Osteocyte (in vitro differentiated cells): ENCODE data around the gene JAG1. TPM values are rescaled to one million over a fixed set of nuclear protein-coding genes. Genes with fewer than 3 reads are reported as not detected.
"Not testable (repeated sequence)": the region's sequence is repeated elsewhere in the genome, so short reads cannot be mapped to it uniquely, and the experiment has no call there.

Experiments
- DNase-seq: peaks from one replicate; pipeline ENCODE4 v3.0.0; 2021; ENCODE audit warnings: mixed read lengths; ENCODE audit not compliant: unreplicated experiment; ENCODE audit errors: extremely low spot score
- H3K27ac Mint-ChIP-seq: one replicate; pipeline ENCODE4 v1.8.0; 2021; ENCODE audit warnings: mild to moderate bottlenecking, mixed read lengths; ENCODE audit not compliant: unreplicated experiment
- H3K27me3 Mint-ChIP-seq: one replicate; pipeline ENCODE4 v1.8.0; 2021; ENCODE audit warnings: mixed read lengths; ENCODE audit not compliant: unreplicated experiment
- H3K36me3 Mint-ChIP-seq: one replicate; pipeline ENCODE4 v1.8.0; 2021; ENCODE audit warnings: mixed read lengths; ENCODE audit not compliant: unreplicated experiment
- H3K4me1 Mint-ChIP-seq: one replicate; pipeline ENCODE4 v1.8.0; 2021; ENCODE audit warnings: mixed read lengths; ENCODE audit not compliant: unreplicated experiment
- H3K4me3 Mint-ChIP-seq: one replicate; pipeline ENCODE4 v1.8.0; 2021; ENCODE audit warnings: mild to moderate bottlenecking, moderate library complexity, mixed read lengths; ENCODE audit not compliant: unreplicated experiment
- H3K9me3 Mint-ChIP-seq: one replicate; pipeline ENCODE4 v1.8.0; 2021; ENCODE audit warnings: mixed read lengths; ENCODE audit not compliant: unreplicated experiment
- microRNA-seq: library from miRNA; unstranded; fragments of <30 nt; microRNA quantifications from one replicate; pipeline ENCODE4 v1.1.0, GENCODE V29; 2020; ENCODE audit not compliant: unreplicated experiment
- total RNA-seq: library from RNA; stranded (reverse); gene quantifications from 2 replicates; pipeline ENCODE4 v1.2.1, GENCODE V29; 2021
- TF ChIP-seq, protein P1 (sequence below): fragments of 200-600 bp; sonication (generic); IDR thresholded peaks from 2 replicates; pipeline ENCODE4 v1.5.0; 2021; ENCODE audit warnings: antibody characterized with exemption, mild to moderate bottlenecking, moderate library complexity

Gene JAG1
- total RNA-seq, 1 donor from 2014 or later: 254 TPM

DNA sequence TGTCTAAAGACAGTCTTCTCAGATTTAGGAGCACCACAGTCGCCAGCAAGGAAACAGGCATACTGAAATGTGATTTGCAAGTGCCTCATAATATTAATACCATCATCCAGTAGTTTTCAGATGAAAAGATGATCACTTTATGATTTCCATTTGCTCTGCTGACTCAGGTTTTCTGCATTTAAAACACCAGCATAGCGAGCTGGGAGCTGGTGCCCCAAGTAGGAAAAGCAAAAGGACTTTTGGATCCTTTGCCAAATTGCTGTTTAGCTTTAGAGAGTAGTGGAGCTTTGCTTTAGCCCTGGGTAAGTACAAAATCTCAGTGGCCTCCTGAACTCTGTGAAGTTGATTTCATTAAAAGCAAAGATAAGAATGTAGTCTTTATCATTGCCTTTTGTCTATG is 78.5 kb downstream of the JAG1 start:
- TF ChIP-seq, protein P1, sequence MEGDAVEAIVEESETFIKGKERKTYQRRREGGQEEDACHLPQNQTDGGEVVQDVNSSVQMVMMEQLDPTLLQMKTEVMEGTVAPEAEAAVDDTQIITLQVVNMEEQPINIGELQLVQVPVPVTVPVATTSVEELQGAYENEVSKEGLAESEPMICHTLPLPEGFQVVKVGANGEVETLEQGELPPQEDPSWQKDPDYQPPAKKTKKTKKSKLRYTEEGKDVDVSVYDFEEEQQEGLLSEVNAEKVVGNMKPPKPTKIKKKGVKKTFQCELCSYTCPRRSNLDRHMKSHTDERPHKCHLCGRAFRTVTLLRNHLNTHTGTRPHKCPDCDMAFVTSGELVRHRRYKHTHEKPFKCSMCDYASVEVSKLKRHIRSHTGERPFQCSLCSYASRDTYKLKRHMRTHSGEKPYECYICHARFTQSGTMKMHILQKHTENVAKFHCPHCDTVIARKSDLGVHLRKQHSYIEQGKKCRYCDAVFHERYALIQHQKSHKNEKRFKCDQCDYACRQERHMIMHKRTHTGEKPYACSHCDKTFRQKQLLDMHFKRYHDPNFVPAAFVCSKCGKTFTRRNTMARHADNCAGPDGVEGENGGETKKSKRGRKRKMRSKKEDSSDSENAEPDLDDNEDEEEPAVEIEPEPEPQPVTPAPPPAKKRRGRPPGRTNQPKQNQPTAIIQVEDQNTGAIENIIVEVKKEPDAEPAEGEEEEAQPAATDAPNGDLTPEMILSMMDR: no peak
- Mint-ChIP-seq H3K27ac (peak overlapping the region; percentile 96), H3K36me3 (no peaks in the 10 kb centered on the region), H3K4me1 (peaks cover 83% of the 10 kb centered on the region), H3K4me3 (no peak overlapping the region), H3K9me3 (no peaks in the 10 kb centered on the region), H3K27me3 (no peaks in the 10 kb centered on the region)
- DNase-seq: no peak

DNA sequence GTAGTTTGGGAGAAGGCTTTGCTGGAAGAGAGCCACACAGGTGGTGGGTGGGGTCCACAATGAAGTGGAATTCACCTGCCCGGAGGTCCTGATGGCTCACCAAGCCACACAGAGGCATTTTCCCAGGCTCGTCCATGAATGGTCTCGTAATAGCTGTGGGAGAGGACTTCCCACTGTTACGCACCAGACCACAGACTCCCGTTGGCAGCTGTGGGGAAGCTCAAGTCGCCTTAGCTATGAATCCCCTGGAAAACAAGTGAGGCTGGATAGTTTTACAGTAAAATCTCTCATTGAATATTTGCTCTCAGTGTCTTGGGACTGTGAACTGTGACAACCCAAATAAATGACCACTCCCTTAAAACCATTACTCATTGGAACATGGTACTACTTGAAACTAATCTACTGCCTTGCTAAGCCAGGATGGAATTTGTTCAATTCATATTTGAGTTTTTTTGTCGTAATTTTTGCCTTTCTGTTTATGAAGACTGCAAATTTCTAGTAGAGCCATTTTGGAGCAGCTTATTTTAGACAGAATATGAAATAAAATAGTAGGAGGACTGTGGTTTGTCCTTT is 79.4 kb downstream of the JAG1 start:
- no peaks in the 10 kb centered on the region for H3K27me3 Mint-ChIP-seq
- H3K4me3 Mint-ChIP-seq: no peak overlapping the region
- TF ChIP-seq, protein P1: no peak
- DNase-seq: no peak
- no peaks in the 10 kb centered on the region for H3K36me3 Mint-ChIP-seq
- peaks cover 89% of the 10 kb centered on the region for H3K4me1 Mint-ChIP-seq
- H3K27ac Mint-ChIP-seq: peak overlapping the region; percentile 96
- no peaks in the 10 kb centered on the region for H3K9me3 Mint-ChIP-seq

DNA sequence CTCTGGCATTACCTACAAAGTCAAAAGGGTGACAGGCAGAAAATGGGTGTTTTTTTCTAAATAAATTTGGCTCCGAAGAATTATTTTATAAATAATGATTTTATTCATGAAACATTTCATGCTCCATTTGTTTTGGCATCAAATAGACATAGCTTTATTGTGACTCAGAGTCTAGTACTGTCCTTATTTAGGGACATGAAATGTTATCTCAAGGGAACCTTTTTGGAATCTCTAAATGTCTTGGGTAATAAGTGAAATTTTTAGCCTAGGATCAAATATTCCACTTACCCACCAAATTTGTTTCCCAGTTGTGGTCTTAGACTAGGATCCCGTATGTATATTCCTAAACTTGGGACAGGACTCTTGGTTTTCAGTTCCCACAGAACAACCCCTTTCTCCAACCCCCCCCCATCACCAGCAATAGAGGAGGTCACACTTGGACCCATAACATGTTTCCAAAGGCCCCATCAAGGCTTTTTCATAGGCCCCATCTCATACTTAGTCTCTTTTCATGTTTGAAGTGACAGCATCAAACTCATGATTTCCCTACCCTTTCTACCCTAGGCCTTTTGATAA is 81.8 kb downstream of the JAG1 start:
- Mint-ChIP-seq H3K27ac (peak overlapping the region; percentile 96), H3K36me3 (peaks cover 4% of the 10 kb centered on the region), H3K9me3 (no peaks in the 10 kb centered on the region), H3K4me3 (no peak overlapping the region), H3K27me3 (no peaks in the 10 kb centered on the region), H3K4me1 (peaks cover 77% of the 10 kb centered on the region)
- TF ChIP-seq, protein P1: no peak
- no peak for DNase-seq

DNA sequence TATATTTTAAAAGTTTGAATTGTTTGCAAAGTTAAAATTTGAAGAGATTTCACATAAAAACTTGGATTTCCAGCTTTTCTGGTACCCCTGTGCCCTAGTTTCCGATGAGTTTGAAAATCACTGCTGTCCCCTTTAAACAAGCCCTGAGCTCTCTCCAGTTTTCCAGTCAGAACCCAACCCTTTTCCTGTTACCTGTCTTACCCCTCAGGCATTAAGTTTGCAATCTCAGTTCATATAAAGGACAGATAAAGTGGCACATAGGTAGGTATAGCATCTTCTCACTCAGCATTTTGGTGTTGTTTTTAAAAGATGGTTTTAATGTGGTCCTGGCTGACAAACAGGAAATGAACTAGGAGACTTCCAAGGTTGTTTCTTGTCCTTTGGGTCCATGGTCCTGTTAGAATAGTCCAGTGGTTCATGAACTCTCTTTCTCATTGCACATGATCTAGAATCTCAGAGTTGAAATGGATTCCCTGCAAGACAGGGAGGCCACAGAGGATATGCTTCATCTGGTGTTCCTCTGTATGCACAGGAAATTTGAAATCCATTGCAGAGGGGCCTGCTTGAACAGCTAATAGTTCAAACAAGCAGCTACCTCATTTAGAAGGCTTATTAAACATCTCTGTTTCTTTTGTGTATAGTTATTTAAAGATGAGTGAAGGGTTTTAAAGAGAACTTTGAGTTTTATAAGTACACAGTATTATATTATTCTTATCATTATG is 82.7 kb downstream of the JAG1 start:
- Mint-ChIP-seq H3K36me3 (peaks cover 4% of the 10 kb centered on the region), H3K9me3 (peaks cover 3% of the 10 kb centered on the region), H3K4me1 (peaks cover 68% of the 10 kb centered on the region), H3K27ac (peak overlapping the region; percentile 96), H3K27me3 (no peaks in the 10 kb centered on the region), H3K4me3 (no peak overlapping the region)
- TF ChIP-seq, protein P1: no peak
- no peak for DNase-seq

DNA sequence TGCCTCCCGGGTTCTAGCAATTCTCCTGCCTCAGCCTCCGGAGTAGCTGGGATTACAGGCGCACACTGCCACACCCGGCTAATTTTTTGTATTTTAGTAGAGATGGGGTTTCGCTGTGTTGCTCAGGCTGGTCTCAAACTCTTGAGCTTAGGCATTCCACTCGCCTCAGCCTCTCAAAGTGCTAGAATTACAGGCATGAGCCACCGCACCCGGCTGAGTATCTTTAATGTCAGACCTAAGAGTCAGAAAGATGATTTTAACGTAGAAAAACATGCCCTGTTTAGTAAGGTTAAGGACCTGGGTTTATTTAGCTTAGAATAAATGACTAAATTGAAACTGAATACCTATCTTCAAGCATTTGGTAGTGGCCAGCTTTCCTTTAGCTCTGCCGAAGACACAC is 83.4 kb downstream of the JAG1 start:
- not testable (repeated sequence) for H3K27me3 Mint-ChIP-seq, DNase-seq, H3K9me3 Mint-ChIP-seq, H3K4me3 Mint-ChIP-seq, H3K36me3 Mint-ChIP-seq
- peak overlapping the region; percentile 96 for H3K27ac Mint-ChIP-seq
- H3K4me1 Mint-ChIP-seq: peaks cover 65% of the 10 kb centered on the region

Small RNA genes within 50 kb of the gene (microRNA-seq; reads per million reads assigned to microRNA genes)
- gene MIR6870: not detected

Other genes starting within 250 kb of the JAG1 start
- gene MKKS, start 239.8 kb downstream of the JAG1 start, total RNA-seq: 13.0 and 14.7 TPM in 2 replicates
- gene SLX4IP, start 238.7 kb downstream of the JAG1 start, total RNA-seq: 5.4 and 6.0 TPM in 2 replicates